GM18507 (cell line): Measurements from ENCODE around the gene NELFA.
"Not testable (repeated sequence)": the region's sequence is repeated elsewhere in the genome, so short reads cannot be mapped to it uniquely, and the experiment has no call there.

ENCODE experiments used
- DNase-seq: peaks from one replicate; pipeline ENCODE4 v3.0.0; 2011; ENCODE audit warnings: low read depth; ENCODE audit not compliant: insufficient read length; ENCODE audit errors: extremely low spot score
- FAIRE-seq: peaks from 2 replicates; lab custom pipeline; 2011; peaks lifted over from hg19 to GRCh38; lab: Jason Lieb, UNC

The NELFA gene

GRCh38 chr4:2041239-2042130, 32.7 kb upstream of the NELFA start:
- FAIRE-seq (peak; percentile 84), DNase-seq (peak; percentile 92)

DNA sequence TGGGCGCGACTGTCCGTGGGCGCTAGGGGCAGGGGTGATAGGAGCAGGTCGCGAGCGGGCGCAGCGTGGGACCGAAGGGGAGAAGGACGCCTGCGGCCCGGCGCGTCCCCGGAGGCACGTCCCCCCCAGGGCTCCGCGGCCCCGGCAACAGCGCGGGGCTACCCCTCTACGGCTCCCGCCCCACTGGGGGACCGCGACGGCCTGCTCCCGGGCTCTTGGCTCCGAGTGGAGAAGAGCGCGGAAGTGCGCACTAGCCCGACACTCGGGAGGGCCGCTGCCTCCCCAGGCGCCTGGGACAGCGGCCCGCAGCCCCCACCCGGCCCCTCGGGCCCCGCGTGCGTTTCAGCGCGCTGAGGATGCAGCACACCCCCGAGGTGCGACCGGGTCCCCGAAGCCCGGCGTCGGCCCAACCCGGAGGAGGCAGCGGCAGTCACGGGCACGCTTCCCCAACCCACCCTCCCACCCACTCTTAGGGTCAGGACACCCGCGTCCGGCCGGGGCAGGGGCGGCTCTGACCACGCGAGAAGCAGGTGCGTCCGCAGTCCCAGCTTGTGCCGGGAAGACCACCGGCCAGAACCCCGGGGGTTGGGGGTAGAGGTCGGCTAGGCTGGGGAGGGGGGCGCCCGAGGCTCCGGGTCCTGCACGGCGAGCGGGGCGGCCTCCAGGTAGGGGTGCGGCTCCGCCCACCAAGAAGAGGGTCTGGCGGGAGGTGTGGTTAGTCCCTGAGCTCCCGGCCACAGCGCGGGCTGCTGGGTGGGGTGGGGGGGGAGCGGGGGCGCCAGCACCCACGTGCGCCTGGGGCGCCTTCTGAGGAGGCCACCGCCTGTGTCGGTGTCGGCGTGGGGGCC, 31.8 kb upstream of the NELFA start:
- no peak for DNase-seq
- FAIRE-seq = no peak

GRCh38 chr4:2036866-2037265, 28.1 kb upstream of the NELFA start:
- no peak for FAIRE-seq

DNA sequence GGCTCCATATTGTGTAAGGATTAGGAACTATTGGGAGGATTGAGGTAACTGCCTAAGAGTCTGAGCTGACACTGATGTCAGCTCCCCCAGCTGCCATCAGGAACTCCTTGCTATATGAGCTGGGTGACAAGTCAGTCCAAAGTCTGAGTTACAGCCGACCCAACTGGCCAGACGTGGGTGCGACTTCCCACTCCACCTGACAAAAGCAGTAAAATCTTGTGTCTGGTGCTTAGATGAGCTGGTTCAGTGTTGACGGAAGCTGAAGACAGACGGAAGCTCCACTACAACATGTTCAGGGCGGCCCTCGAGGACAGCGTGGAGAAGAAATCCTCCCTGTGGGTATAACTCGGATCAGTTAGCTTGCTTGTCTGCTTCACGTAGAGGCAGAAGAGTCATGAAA, 27.6 kb upstream of the NELFA start:
- DNase-seq (no peak), FAIRE-seq (no peak)

More at GRCh38 chr4:2036866-2037265, 28.1 kb upstream of the NELFA start:
- no peak for DNase-seq

DNA sequence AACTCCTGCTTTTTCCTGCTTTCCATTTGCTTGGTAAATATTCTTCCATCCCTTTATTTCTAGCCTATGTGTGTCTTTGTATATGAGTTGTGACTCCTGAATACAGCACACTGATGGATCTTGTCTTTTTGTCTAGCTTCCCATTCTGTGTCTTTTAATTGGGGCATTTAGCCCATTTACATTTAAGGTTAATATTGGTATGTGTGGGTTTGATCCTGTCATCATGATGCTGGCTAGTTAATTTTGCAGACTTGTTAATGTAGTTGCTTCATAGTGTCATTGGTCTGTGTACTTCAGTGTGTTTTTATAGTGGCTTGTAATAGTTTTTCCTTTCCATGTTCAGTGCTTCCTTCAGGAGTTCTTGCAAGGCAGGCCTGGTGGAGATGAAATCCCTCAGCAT, 22.4 kb upstream of the NELFA start:
- not testable (repeated sequence) for DNase-seq, FAIRE-seq

DNA sequence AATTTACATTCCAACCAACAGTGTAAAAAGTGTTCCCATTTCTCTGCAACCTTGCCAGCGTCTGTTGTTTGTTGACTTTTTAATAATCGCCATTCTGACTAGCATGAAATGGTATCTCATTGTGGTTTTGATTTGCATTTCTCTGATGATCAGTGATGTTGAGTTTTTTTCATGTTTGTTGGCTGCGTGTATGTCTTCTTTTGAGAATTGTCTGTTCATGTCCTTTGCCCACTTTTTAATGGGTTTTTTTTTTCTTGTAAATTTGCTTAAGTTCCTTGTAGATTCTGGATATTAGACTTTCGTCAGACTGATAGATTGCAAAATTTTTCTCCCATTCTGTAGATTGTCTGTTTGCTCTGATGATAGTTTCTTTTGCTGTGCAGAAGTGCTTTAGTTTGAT, 18.3 kb upstream of the NELFA start:
- FAIRE-seq, DNase-seq: not testable (repeated sequence)

GRCh38 chr4:2025817-2026216, 17.0 kb upstream of the NELFA start:
- FAIRE-seq = no peak

GRCh38 chr4:2024683-2025082, 15.9 kb upstream of the NELFA start:
- no peak for FAIRE-seq

More at GRCh38 chr4:2025817-2026216, 17.0 kb upstream of the NELFA start:
- no peak for DNase-seq

DNA sequence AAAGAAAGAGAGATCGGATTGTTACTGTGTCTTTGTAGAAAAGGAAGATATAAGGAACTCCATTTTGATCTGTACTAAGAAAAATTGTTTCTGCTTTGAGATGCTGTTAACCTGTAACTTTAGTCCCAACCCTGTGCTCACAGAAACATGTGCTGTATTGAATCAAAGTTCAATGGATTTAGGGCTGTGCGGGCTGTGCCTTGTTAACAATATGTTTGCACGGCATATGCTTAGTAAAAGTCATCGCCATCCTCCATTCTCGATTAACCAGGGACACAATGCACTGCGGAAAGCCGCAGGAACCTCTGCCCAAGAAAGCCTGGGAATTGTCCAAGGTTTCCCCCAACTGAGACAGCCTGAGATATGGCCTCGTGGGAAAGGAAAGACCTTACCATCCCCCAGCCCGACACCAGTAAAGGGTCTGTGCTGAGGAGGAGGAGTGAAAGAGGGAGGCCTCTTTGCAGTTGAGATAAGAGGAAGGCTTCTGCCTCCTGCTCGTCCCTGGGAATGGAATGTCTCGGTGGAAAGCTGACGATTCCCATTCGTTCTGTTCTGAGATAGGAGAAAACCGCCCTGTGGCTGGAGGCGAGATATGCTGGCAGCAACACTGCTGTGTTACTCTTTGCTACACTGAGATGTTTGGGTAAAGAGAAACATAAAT, 12.7 kb upstream of the NELFA start:
- not testable (repeated sequence) for DNase-seq, FAIRE-seq

More at GRCh38 chr4:2024683-2025082, 15.9 kb upstream of the NELFA start:
- DNase-seq = no peak

DNA sequence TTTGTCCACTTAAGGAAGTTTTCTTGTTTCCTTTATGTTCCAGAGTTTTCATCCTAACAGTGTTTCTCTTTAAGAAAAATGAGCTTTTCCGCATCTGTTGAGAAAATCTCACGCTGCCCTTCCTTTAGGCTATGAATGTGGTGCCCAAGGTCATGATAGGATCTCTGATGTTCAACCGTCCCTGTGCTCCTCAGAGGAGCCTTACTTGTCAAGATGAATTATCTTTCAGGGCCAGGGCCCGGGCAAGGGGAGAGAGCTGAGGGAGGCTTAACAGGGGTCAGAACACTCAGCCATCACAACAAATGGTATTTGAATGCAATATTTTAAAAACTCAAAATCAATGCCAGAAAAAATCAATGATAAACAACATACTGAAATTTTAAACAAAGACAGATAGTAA, 6.2 kb upstream of the NELFA start:
- DNase-seq (no peak), FAIRE-seq (no peak)

DNA sequence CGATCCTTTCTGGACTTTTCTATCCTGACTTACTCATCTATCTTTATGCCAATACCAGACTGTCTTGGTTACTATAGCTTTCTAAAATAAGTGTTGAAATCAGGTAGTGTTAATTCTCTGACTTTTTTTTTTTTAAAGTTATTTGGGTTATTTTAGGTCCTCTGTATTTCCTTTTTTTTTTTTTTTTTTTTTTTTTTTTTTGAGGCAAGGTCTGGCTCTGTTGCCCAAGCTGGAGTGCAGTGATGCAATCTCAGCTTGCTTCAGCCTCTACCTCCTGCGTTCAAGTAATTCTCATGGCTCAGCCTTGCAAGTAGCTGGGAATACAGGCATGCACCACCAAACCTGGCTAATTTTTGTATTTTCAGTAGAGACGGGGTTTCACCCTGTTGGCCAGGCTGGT, 2.8 kb upstream of the NELFA start:
- FAIRE-seq = no peak

DNA sequence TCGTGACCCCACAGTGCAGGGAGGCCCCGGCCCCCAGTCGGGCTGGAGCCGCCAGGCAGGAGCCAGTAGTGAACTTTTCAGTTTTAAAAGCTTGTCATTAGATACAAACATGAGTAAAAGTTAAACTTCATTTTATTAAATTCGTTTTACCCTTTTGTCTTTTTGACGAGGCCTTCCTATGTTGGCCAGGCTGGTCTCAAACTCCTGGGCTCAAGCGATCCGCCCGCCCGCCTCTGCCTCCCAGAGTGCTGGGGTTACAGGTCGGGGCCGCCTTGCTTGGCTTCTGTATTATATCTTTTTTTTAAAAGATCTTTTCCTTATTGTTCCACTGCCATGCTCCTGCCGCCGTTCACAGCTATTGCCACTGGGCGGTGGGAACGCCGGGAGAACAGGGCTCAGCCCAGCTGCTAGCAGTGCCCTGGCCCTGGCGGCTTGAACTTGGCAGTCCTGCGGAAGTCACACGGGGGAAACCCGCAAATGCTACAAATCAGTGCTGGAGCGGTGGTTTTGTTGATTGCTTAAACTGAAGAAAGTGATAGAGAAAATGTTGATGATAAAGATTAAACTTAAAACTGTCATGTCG, 968 bp upstream of the NELFA start:
- DNase-seq = no peak
- peak; percentile 39 for FAIRE-seq

More for the DNA sequence above, 2.8 kb upstream of the NELFA start:
- DNase-seq = no peak

- DNase-seq (no peak), FAIRE-seq (no peak)
Observed at GRCh38 chr4:2008671-2008920, 178 bp downstream of the NELFA start.

GRCh38 chr4:2007804-2008670, 737 bp downstream of the NELFA start:
- no peak for DNase-seq
- FAIRE-seq = no peak

GRCh38 chr4:2006956-2007653, 1.7 kb downstream of the NELFA start:
- no peak for DNase-seq
- no peak for FAIRE-seq

GRCh38 chr4:2006367-2006766, 2.4 kb downstream of the NELFA start:
- no peak for DNase-seq
- FAIRE-seq = no peak

GRCh38 chr4:2003361-2003760, 5.4 kb downstream of the NELFA start:
- DNase-seq, FAIRE-seq: not testable (repeated sequence)

DNA sequence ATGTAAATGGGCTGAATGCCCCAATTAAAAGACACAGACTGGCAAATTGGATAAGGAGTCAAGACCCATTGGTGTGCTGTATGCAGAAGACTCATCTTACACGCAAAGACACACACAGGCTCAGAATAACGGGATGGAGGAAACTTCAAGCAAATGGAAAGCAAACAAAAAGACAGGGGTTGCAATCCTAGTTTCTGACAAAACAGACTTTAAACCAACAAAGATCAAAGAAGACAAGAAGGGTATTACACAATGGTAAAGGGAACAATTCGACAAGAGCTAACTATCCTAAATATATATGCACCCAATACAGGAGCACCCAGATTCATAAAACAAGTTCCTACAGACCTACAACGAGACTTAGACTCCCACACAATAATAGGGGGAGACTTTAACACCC, 9.5 kb downstream of the NELFA start:
- FAIRE-seq = not testable (repeated sequence)

More for the DNA sequence above, 9.5 kb downstream of the NELFA start:
- DNase-seq = not testable (repeated sequence)
